Uterus (tissue), 4 donors: Measurements from ENCODE around the gene SGMS1. TPM values are rescaled to one million over a fixed set of nuclear protein-coding genes. Genes with fewer than 3 reads are reported as not detected.

Experiments used
- DNase-seq, 2 donors: peaks; one replicate each; pipeline ENCODE4 v3.0.0-alpha.2; 2019 to 2020
- H3K27ac ChIP-seq, 2 donors: fragments of 200-600 bp; sonication (generic); 1 replicate in 1 of 2; 2 replicates in 1 of 2; pipeline ENCODE4 v1.5.1; 2016 to 2018
- H3K27me3 ChIP-seq, 2 donors: fragments of 200-600 bp; sonication (generic); one replicate each; pipeline ENCODE4 v1.5.1; 2018 to 2019; ENCODE audit warnings: control low read depth in 1 of 2
- H3K36me3 ChIP-seq, 2 donors: fragments of 200-600 bp; sonication (generic); one replicate each; pipeline ENCODE4 v1.5.1; 2019; ENCODE audit warnings: control low read depth in 1 of 2
- H3K4me1 ChIP-seq, 2 donors: fragments of 200-600 bp; sonication (generic); one replicate each; pipeline ENCODE4 v1.5.1; 2018 to 2019; ENCODE audit warnings: control low read depth in 1 of 2
- H3K4me3 ChIP-seq, 2 donors: fragments of 200-600 bp; sonication (generic); 1 replicate in 1 of 2; 2 replicates in 1 of 2; pipeline ENCODE4 v1.5.1; 2018 to 2019; ENCODE audit warnings: mild to moderate bottlenecking in 1 of 2
- H3K9me3 ChIP-seq, 2 donors: fragments of 200-600 bp; sonication (generic); one replicate each; pipeline ENCODE4 v1.5.1; 2019; ENCODE audit warnings: control low read depth in 1 of 2
- CTCF ChIP-seq, 4 experiments: fragments of 200-600 bp in 2 of 4; fragments of 450-650 bp in 2 of 4; sonication (generic) in 2 of 4; IDR thresholded peaks; one replicate each; pipeline ENCODE4 v1.5.1; 2016 to 2019; ENCODE audit warnings: antibody characterized with exemption in 4 of 4, mild to moderate bottlenecking in 2 of 4, moderate library complexity in 1 of 4
- POLR2A ChIP-seq, 2 donors: fragments of 450-650 bp; IDR thresholded peaks; one replicate each; pipeline ENCODE4 v1.6.1; 2016; ENCODE audit warnings: antibody characterized with exemption in 2 of 2, mild to moderate bottlenecking in 1 of 2, moderate library complexity in 1 of 2
- intact Hi-C: fragments of 100-400 bp; cut with DNase I; formaldehyde crosslinking; loops from one replicate; pipeline ENCODE4 v1.15.1; 2023; ENCODE audit warnings: low total_unique reads
- total RNA-seq, 4 donors: library from RNA; depleted of rRNA in 3 of 4; stranded (reverse); fragments of >200 nt in 3 of 4; gene quantifications; one replicate each; pipeline versions ENCODE4 v1.1.0 to v1.2.4, GENCODE V29; 2014 to 2023
- donor health status: DM: yes; HTN: yes; CAD: no.

The SGMS1 gene
- total RNA-seq, 4 donors from 2014 or later: 38.0 to 102 (median 57.7) TPM

DNA sequence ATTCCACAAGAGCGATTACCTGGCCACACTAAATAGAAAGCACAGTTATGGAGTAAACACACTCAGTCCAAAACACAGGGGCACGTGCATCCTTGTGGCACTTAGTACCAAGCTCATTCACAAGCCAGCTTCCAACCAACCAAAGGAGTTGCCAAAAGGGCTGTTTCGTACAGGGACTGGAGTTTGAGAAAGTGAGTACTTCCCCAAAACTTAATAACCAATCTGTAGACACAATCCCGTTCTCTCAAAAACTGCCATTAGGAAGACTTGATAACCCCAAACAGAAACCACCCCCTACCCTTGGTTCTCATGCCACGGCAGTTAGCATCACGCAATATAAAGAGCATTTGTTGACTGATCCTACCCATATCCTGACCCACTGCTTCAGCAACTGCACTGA is 206.3 kb downstream of the SGMS1 start:
- peak overlapping the region; percentile 68 to 79 for H3K27ac ChIP-seq
- H3K36me3 ChIP-seq: no peaks in the 10 kb centered on the region
- peak overlapping the region; percentile 67 to 68 for H3K4me3 ChIP-seq
- no peak for DNase-seq
- H3K4me1 ChIP-seq: no peaks in the 10 kb centered on the region
- no peaks in the 10 kb centered on the region for H3K9me3 ChIP-seq
- intact Hi-C loops: no loop called here
- no peak for TF ChIP-seq POLR2A (IDR thresholded peaks at IDR 0.05)
- H3K27me3 ChIP-seq: no peaks in the 10 kb centered on the region

DNA sequence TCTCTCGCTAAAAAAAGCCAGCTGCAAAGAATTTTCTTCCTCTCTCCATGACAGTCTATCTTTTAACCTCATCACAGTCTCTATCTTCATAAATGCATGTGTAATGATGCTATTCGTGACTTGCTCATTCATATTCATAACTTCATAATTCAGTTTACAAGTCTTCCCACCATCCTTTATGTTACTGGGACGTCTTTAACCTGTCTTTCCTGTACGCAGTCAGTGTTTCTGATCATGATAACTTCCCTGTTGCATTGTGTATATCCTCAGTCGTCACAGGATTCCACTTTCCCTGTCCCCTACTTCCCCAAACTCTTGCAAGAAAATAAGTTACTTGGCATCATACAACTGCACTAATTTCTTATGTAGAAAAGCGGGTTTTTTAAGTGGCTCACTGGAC is 206.9 kb downstream of the SGMS1 start:
- no peaks in the 10 kb centered on the region for H3K27me3 ChIP-seq
- H3K27ac ChIP-seq: peak overlapping the region in 1 of 2 donors; percentile 8
- H3K36me3 ChIP-seq: no peaks in the 10 kb centered on the region
- H3K4me1 ChIP-seq: no peaks in the 10 kb centered on the region
- no peaks in the 10 kb centered on the region for H3K9me3 ChIP-seq
- DNase-seq: no peak
- intact Hi-C loops: no loop called here
- peak overlapping the region in 1 of 2 donors; percentile 67 for H3K4me3 ChIP-seq
- TF ChIP-seq CTCF (IDR thresholded peaks at IDR 0.05): no peak
- TF ChIP-seq POLR2A (IDR thresholded peaks at IDR 0.05): no peak

- TF ChIP-seq POLR2A (IDR thresholded peaks at IDR 0.05) (no peak), CTCF (IDR thresholded peaks at IDR 0.05) (no peak)
- intact Hi-C loops: no loop called here
Measured at GRCh38 chr10:50416181-50416824, 207.5 kb downstream of the SGMS1 start.

DNA sequence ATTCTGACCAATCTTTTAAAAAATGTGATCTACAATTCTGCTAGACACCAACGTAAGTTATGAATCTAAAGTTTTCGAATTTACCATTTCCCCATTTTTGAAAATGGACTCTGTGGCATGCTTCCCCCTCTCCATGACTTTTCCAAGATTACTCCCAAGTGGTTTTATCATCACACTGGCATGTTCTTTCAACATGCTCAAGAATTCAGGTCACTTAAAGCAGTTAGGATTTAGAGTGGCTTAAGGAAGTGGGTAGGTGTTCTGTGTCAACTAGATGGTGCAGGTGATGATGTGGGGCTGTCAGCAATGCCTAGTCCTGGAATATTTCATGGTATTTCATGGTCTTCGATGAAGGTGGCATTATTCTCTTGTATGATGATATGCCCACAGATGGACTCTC is 208.5 kb downstream of the SGMS1 start:
- intact Hi-C loops: no loop called here
- Histone ChIP-seq H3K36me3 (no peaks in the 10 kb centered on the region), H3K4me1 (no peaks in the 10 kb centered on the region), H3K27me3 (no peaks in the 10 kb centered on the region), H3K4me3 (no peak overlapping the region), H3K9me3 (no peaks in the 10 kb centered on the region), H3K27ac (no peak overlapping the region)
- no peak for DNase-seq
- TF ChIP-seq CTCF (IDR thresholded peaks at IDR 0.05): no peak
- TF ChIP-seq POLR2A (IDR thresholded peaks at IDR 0.05): no peak

More at GRCh38 chr10:50416181-50416824, 207.5 kb downstream of the SGMS1 start:
- Histone ChIP-seq H3K27me3 (no peaks in the 10 kb centered on the region), H3K4me3 (no peak overlapping the region), H3K4me1 (no peaks in the 10 kb centered on the region), H3K27ac (no peak overlapping the region), H3K9me3 (no peaks in the 10 kb centered on the region), H3K36me3 (no peaks in the 10 kb centered on the region)
- no peak for DNase-seq

- Histone ChIP-seq H3K4me3 (no peak overlapping the region), H3K27ac (no peak overlapping the region), H3K4me1 (no peaks in the 10 kb centered on the region), H3K27me3 (no peaks in the 10 kb centered on the region), H3K9me3 (no peaks in the 10 kb centered on the region), H3K36me3 (no peaks in the 10 kb centered on the region)
- intact Hi-C loops: no loop called here
- DNase-seq: no peak
- TF ChIP-seq CTCF (IDR thresholded peaks at IDR 0.05) (no peak), POLR2A (IDR thresholded peaks at IDR 0.05) (no peak)
Measured at GRCh38 chr10:50410066-50410811, 213.5 kb downstream of the SGMS1 start.
